ENCODE results near the gene STRBP. TPM values are rescaled to one million over a fixed set of nuclear protein-coding genes. Genes with fewer than 3 reads are reported as not detected.
A peak's percentile ranks its signal among the peaks of the same experiment; 100 is the strongest.

The STRBP gene
- total RNA-seq, 1 donor from 2014 or later, result 99.4 TPM

GRCh38 chr9:123109540-123110279, 158.7 kb downstream of the STRBP start:
- H3K4me2 ChIP-seq, result no peak overlapping the region
- no peaks in the 10 kb centered on the region for H3K79me2 ChIP-seq (ENCODE audit: low read depth)
- H3K36me3 ChIP-seq, result no peaks in the 10 kb centered on the region
- Mint-ChIP-seq H3K27ac (no peak overlapping the region), H3K27me3 (ENCODE audit: insufficient read depth, low read depth) (no peaks in the 10 kb centered on the region), H3K9me3 (no peaks in the 10 kb centered on the region), H3K36me3 (peaks cover 17% of the 10 kb centered on the region), H3K4me1 (peaks cover 3% of the 10 kb centered on the region), H3K4me3 (no peak overlapping the region)
- no peak overlapping the region for H3K9ac ChIP-seq
- DNase-seq (ENCODE audit: low spot score), result no peak
- TF ChIP-seq EZH2 (IDR thresholded peaks at IDR 0.05), result no peak
- no peak for TF ChIP-seq EZH2phosphoT487 (IDR thresholded peaks at IDR 0.05)
- TF ChIP-seq CTCF (IDR thresholded peaks at IDR 0.05), result no peak
- peaks cover 8% of the 10 kb centered on the region for H3K4me1 ChIP-seq
- no peaks in the 10 kb centered on the region for H3K27me3 ChIP-seq
- no peak overlapping the region for H2AFZ ChIP-seq (replicated peaks)
- no peaks in the 10 kb centered on the region for H3K9me3 ChIP-seq (ENCODE audit: low read depth)
- no peak overlapping the region for H3K4me3 ChIP-seq
- peaks cover 14% of the 10 kb centered on the region for H4K20me1 ChIP-seq (ENCODE audit: low read depth)
- H3K27ac ChIP-seq, result no peak overlapping the region
- H3F3A ChIP-seq (ENCODE audit: low read depth), result no peaks in the 10 kb centered on the region

- no peaks in the 10 kb centered on the region for H3F3A ChIP-seq (ENCODE audit: low read depth)
- peak overlapping the region; percentile 66 for H3K27ac Mint-ChIP-seq
- H3K4me1 ChIP-seq, result peaks cover 8% of the 10 kb centered on the region
- H3K4me3 Mint-ChIP-seq, result no peak overlapping the region
- peaks cover 14% of the 10 kb centered on the region for H4K20me1 ChIP-seq (ENCODE audit: low read depth)
- no peak overlapping the region for H3K4me2 ChIP-seq
- TF ChIP-seq EZH2 (IDR thresholded peaks at IDR 0.05) (no peak), EZH2phosphoT487 (IDR thresholded peaks at IDR 0.05) (no peak), CTCF (IDR thresholded peaks at IDR 0.05) (no peak)
- H3K79me2 ChIP-seq (ENCODE audit: low read depth), result no peaks in the 10 kb centered on the region
- H3K27ac ChIP-seq, result no peak overlapping the region
- no peak for DNase-seq (ENCODE audit: low spot score)
- H3K36me3 Mint-ChIP-seq, result peaks cover 17% of the 10 kb centered on the region
- no peaks in the 10 kb centered on the region for H3K9me3 ChIP-seq (ENCODE audit: low read depth)
- no peak overlapping the region for H3K4me3 ChIP-seq
- H3K27me3 ChIP-seq, result no peaks in the 10 kb centered on the region
- H3K36me3 ChIP-seq, result no peaks in the 10 kb centered on the region
- no peak overlapping the region for H2AFZ ChIP-seq (replicated peaks)
- H3K27me3 Mint-ChIP-seq (ENCODE audit: insufficient read depth, low read depth), result no peaks in the 10 kb centered on the region
- H3K4me1 Mint-ChIP-seq, result peaks cover 3% of the 10 kb centered on the region
- H3K9ac ChIP-seq, result no peak overlapping the region
- no peaks in the 10 kb centered on the region for H3K9me3 Mint-ChIP-seq
Observed at GRCh38 chr9:123108976-123109375, 159.4 kb downstream of the STRBP start.

GRCh38 chr9:123107639-123108285, 160.6 kb downstream of the STRBP start:
- H3K4me3 Mint-ChIP-seq, result no peak overlapping the region
- no peak for DNase-seq (ENCODE audit: low spot score)
- Histone ChIP-seq H3K4me2 (no peak overlapping the region), H4K20me1 (ENCODE audit: low read depth) (peaks cover 18% of the 10 kb centered on the region), H2AFZ (replicated peaks) (no peak overlapping the region), H3K36me3 (no peaks in the 10 kb centered on the region), H3K9me3 (ENCODE audit: low read depth) (no peaks in the 10 kb centered on the region), H3K79me2 (ENCODE audit: low read depth) (no peaks in the 10 kb centered on the region), H3K27ac (no peak overlapping the region), H3K27me3 (no peaks in the 10 kb centered on the region), H3K4me3 (no peak overlapping the region), H3K4me1 (peaks cover 8% of the 10 kb centered on the region), H3K9ac (no peak overlapping the region), H3F3A (ENCODE audit: low read depth) (no peaks in the 10 kb centered on the region)
- H3K27ac Mint-ChIP-seq, result no peak overlapping the region
- H3K36me3 Mint-ChIP-seq, result peaks cover 22% of the 10 kb centered on the region
- TF ChIP-seq EZH2 (IDR thresholded peaks at IDR 0.05), result no peak
- TF ChIP-seq CTCF (IDR thresholded peaks at IDR 0.05), result peak; percentile 4
- no peak for TF ChIP-seq EZH2phosphoT487 (IDR thresholded peaks at IDR 0.05)
- no peaks in the 10 kb centered on the region for H3K9me3 Mint-ChIP-seq
- no peaks in the 10 kb centered on the region for H3K27me3 Mint-ChIP-seq (ENCODE audit: insufficient read depth, low read depth)
- peaks cover 3% of the 10 kb centered on the region for H3K4me1 Mint-ChIP-seq
